ENCODE data around the gene NACC2. TPM values are rescaled to one million over a fixed set of nuclear protein-coding genes. Genes with fewer than 3 reads are reported as not detected.

The NACC2 gene
- total and polyA plus RNA-seq, 2 experiments from 2014 or later, result 3.8 to 20.8 TPM

- H3K4me1 Mint-ChIP-seq, result peaks cover 25% of the 10 kb centered on the region
- peak overlapping the region; percentile 67 for H3K4me3 Mint-ChIP-seq
- Histone ChIP-seq H3K9me2 (ENCODE audit: insufficient read depth) (no peaks in the 10 kb centered on the region), H4K20me1 (replicated peaks; ENCODE audit: insufficient read depth) (no peaks in the 10 kb centered on the region; the same call in 1 of the 2 replicates), H3F3A (replicated peaks; ENCODE audit: low read depth) (peaks cover 9% of the 10 kb centered on the region; the same call in 1 of the 2 replicates), H3K27me3 (ENCODE audit: insufficient read depth) (no peaks in the 10 kb centered on the region; the same call in 1 of the 2 replicates), H3K27ac (ENCODE audit: low read depth) (no peak overlapping the region), H3K4me1 (ENCODE audit: insufficient read depth) (peaks cover 10% of the 10 kb centered on the region), H3K4me2 (peak overlapping the region; percentile 92), H3K36me3 (ENCODE audit: insufficient read depth) (no peaks in the 10 kb centered on the region), H2AFZ (no peak overlapping the region), H3K4me3 (peak overlapping the region; percentile 78; the same call in 1 of the 2 replicates), H3K79me2 (replicated peaks; ENCODE audit: insufficient read depth) (no peaks in the 10 kb centered on the region)
- TF ChIP-seq CREB1 (CRISPR knock-in tag; IDR thresholded peaks at IDR 0.05; ENCODE audit: low read depth) (no peak), EZH2 (IDR thresholded peaks at IDR 0.05; ENCODE audit: low read depth, unreplicated experiment) (no peak), JUNB (IDR thresholded peaks at IDR 0.05; ENCODE audit: unreplicated experiment) (no peak), ZNF462 (CRISPR knock-in tag; IDR thresholded peaks at IDR 0.05) (no peak), EZH2phosphoT487 (IDR thresholded peaks at IDR 0.05; ENCODE audit: unreplicated experiment) (no peak), REST (IDR thresholded peaks at IDR 0.05; ENCODE audit: unreplicated experiment) (no peak), ZNF331 (CRISPR knock-in tag; IDR thresholded peaks at IDR 0.05; ENCODE audit: low read depth) (no peak), CTCF (conservative IDR thresholded peaks at IDR 0.05; ENCODE audit: low read depth in 2 of 2) (no peak), STAT1 (IDR thresholded peaks at IDR 0.05; ENCODE audit: unreplicated experiment) (no peak), ETS1 (IDR thresholded peaks at IDR 0.05) (no peak), ZNF114 (CRISPR knock-in tag; IDR thresholded peaks at IDR 0.05) (no peak), NANOG (IDR thresholded peaks at IDR 0.05; ENCODE audit: borderline replicate concordance) (no peak), POLR2AphosphoS5 (IDR thresholded peaks at IDR 0.05; ENCODE audit: low read depth) (no peak)
- peaks cover 8% of the 10 kb centered on the region for H3K27me3 Mint-ChIP-seq (ENCODE audit: insufficient read depth, low read depth, poor library complexity)
- DNase-seq (ENCODE audit: low spot score) (no peak), ATAC-seq (no peak)
- no peaks in the 10 kb centered on the region for H3K36me3 Mint-ChIP-seq (ENCODE audit: low read depth)
- no peaks in the 10 kb centered on the region for H3K9me3 Mint-ChIP-seq
- H3K27ac Mint-ChIP-seq, result no peak overlapping the region
These were observed 45.4 kb downstream of the NACC2 start for GRCh38 chr9:136049491-136050265.
